Hematopoietic multipotent progenitor cell treated with erythropoietin and hydrocortisone succinate and interleukin-3 and kit ligand, for 8 days (in vitro differentiated cells): ENCODE data around the gene GPC6.

Experiments
- DNase-seq: peaks from one replicate; pipeline ENCODE4 v3.0.0-alpha.2; 2015

Gene GPC6

GRCh38 chr13:93794197-93794885 is 567.7 kb downstream of the GPC6 start:
- no peak for DNase-seq

GRCh38 chr13:93797463-93797862 is 570.9 kb downstream of the GPC6 start:
- no peak for DNase-seq

DNA sequence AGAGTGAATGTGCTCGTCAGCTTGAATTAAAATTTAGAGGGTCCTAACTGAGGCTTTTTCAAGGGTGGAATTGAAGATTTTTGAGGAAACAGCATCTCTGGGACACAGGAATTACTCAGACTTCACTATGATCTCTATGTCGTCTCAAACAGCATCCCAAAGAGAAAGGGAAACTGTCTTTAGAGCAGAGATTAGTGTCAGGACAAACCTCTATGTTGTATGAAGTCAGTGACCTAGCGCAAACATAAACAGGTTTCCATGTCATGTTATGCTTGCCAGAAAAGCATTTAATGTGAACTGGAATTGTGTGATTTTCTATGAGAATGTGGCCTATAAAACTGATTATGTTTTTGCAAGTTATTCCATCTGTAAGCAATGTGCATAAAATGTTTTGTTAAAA is 573.7 kb downstream of the GPC6 start:
- no peak for DNase-seq

GRCh38 chr13:93805736-93806135 is 579.1 kb downstream of the GPC6 start:
- no peak for DNase-seq

- no peak for DNase-seq
Observed at GRCh38 chr13:93806861-93807260, 580.3 kb downstream of the GPC6 start.

- DNase-seq, result no peak
Observed at GRCh38 chr13:93810264-93810663, 583.7 kb downstream of the GPC6 start.

DNA sequence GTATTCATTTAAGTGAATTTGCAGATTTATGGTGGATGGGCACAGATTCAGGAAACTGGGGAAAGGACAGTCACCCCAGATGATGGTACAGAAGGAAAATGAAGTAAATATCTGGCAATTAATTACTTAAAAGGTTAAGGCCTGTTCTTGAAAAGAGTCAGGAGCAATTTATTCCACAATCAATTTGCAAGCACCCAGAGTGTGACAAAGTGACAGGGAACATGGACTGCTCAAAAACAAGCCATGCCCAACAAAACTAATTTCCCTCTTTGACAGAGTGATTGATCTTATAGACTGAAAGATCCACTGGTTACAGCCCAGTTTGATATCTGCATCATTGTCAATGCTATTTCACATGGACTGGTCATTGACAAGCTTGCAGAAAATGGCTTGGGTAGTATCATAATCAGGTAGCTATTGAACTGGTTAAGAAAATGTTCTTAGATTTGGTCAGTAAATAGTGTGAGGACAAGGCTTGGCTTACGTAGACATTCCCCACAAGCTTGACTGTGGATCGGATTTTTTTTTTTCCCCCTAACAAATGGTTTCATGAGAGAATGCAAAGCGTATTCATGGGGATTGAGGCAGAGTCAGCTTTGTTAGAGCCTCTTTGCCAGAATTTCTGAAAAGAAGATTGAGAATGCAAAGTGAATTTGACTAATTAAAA is 584.6 kb downstream of the GPC6 start:
- no peak for DNase-seq

DNA sequence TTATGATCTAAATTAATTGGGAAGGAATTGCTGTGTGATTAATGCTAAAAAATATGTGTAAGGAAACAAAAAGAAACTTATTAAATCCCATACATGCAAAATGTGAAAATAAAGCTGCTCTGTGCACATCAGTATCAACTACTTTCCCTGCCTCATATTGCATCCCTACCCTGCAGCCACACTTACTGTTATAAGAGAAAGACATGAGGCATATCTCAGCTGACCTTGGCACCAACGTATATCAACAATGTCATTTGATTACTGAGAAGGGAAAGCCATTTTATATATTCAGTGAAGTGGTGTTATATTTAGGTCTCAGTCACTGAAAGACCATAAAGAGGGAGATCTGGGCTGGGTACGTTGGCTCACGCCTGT is 585.1 kb downstream of the GPC6 start:
- no peak for DNase-seq

- no peak for DNase-seq
Observed at GRCh38 chr13:93814658-93815057, 588.1 kb downstream of the GPC6 start.

- DNase-seq, result no peak
Observed at GRCh38 chr13:93818345-93818744, 591.7 kb downstream of the GPC6 start.

GRCh38 chr13:93819331-93819890 is 592.8 kb downstream of the GPC6 start:
- DNase-seq, result no peak

DNA sequence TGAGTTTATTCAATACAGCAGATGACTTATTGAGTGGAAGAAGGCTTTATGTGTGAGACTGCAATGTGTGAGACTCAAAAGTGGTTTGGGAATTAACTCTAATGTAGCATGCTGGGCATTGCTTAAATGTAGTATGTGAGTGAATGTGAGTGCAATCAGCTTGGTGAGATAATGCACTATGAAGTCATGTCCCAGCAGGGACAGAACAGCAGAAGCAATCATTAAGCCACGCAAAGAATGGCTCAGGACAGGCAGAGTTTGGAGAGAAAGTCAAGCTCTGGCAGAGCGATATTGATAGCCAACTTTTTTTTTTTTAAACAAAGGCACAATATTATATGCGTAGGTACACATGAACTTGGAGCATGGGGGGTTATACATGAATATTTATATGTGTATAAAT is 597.7 kb downstream of the GPC6 start:
- no peak for DNase-seq

- DNase-seq, result no peak
Observed at GRCh38 chr13:93834051-93834450, 607.4 kb downstream of the GPC6 start.

DNA sequence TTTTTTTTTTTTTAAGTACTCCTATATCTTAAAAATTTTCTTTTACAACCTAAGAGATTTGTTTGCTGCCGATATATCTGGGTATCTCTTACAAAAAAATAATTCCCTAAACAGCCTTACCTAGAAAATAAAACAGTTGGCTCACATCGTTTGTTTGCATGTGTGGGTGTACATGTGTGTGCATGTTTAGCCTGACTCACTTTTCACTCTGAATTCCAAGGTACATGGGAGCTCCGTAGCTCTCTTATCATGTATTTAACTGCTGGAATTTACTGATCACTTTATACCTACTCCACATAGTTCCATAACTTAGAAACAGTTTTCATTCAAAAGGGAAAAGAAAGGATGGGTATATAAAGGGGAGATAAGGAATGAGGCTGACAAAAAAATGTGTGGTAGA is 616.5 kb downstream of the GPC6 start:
- no peak for DNase-seq

DNA sequence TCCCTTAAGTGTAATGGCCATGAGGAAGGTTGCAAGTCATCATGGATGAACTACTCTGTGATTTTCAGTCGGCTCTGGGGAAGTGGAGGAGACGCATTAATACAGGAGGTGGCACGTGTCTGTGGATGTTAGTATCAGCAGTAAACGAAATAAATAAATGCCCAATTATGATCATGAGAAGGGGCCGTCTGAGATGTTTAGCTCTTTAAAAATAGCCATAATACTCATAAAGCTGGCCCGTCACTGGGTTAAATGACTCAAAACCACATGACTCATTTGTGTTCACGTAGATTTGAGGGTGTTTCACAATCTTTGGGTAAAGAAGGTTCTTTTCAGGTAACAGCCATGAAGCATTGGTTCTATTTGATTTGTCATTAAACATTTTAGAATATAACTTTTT is 620.6 kb downstream of the GPC6 start:
- no peak for DNase-seq

DNA sequence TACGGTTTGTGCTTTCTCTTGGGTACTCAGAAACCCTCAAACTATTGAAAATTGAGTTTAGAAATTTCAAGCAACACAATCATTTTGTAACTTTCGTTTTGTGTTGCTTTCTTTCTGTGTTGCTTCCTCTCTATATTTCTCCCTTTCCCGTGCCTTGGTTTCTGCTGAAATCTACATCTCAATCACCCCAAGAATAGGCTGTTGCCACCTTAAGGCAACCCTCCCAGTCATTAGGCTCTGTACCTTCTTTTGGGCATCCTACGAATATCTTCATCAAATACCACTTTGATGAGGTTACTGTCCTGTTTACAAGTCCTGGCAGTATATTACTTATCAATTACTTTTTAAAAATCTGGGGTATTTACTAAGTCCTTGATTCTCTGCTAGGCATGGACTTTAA is 621.6 kb downstream of the GPC6 start:
- DNase-seq, result no peak

DNA sequence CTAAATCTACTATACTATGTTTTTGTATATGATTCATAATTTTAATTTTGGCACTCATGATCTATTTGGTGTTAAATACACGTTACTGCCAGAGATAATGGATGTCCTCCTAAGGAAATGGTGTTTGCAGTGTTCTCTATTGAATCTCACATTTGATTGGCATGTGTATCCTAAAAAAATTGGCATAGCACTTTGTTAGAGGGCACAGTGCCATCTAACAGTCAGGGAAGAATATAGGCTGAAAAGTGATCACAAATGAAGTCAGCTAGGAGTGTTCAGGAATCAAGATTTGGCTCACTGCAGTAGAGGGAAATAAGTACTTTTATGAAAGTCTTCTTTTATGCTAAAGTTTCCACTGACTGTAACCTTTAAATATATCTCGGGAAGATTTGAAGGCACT is 624.6 kb downstream of the GPC6 start:
- no peak for DNase-seq

DNA sequence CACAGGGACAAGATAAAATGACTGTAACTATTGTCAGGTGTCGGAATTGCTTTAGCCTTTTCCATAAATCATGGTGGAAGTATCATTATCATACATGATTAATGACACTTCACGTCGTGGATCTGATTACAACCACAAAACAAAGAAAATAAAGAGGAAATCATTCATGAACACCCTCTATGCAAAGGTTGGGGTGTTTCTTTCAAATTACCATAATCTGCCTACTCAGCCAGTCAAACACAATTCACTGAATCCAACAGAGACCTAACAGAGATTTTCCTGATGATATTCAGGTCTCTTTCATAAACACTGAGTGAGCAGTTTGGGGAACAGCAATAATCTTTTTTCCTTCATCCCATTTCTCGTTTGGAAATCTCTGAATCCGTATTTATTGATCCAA is 627.3 kb downstream of the GPC6 start:
- DNase-seq, result no peak

- no peak for DNase-seq
Observed at GRCh38 chr13:93857126-93857525, 630.5 kb downstream of the GPC6 start.

DNA sequence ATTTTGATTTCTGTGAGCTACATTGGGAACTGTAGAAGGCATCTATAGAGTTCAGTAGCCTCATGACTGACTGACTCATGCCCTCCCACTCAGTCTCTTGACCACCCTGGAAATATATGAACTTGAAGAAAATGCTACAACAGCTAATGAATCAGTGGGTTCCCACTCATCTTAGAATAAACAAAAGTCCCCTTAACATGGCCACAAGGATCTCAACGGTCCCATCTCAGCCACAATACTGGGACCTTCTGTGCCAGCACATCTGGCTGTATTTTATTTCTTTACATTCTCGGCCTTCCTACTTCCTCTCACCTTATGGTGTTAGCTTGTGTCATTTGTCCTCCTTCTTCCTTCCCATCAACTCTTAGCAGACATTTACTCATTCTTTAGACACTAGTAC is 633.1 kb downstream of the GPC6 start:
- DNase-seq, result no peak

DNA sequence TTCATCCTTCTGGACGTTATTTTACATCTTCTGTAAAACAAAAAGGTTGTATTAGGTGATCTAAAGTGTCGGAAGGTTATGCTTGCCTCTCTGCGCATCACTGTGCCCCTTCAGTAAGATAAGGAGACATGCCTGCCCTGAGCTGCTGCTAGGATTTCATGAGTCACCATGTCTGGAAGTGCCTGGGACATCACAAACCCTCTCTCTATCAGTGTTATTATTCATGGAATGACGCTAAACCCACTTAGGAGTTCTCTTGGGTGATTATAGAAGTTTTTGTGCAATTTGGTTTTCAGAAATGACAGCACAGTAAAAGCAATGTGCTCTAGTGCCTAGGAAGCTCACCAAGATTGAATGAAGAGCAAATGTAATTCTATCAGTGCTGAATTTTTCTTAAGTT is 635.2 kb downstream of the GPC6 start:
- DNase-seq, result no peak

- no peak for DNase-seq
Observed at GRCh38 chr13:93862259-93862658, 635.7 kb downstream of the GPC6 start.

GRCh38 chr13:93865235-93865634 is 638.6 kb downstream of the GPC6 start:
- no peak for DNase-seq

- no peak for DNase-seq
Observed at GRCh38 chr13:93867481-93867880, 640.9 kb downstream of the GPC6 start.

DNA sequence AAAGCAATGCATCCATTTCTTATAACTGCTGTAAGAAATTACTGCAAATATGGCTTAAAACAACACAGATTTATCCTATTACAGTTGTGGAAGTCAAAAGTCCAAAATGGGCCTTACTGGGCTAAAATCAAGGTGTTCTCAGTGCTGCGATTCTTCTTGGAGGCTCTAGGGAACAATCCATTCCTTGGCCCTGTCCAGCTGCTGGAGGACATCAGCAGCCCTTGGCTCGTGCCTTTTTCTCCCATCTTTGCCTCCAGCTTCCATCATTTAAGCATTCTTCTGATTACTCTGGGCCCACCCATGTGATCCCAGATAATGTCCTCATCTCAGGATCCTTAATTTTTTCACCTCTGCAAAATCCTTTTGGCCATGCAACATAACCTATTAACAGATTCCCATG is 645.8 kb downstream of the GPC6 start:
- DNase-seq, result no peak
